Right lobe of liver (tissue), 6 donors: ENCODE data around the gene GNAI3. TPM values are rescaled to one million over a fixed set of nuclear protein-coding genes. Genes with fewer than 3 reads are reported as not detected.
"Not testable (repeated sequence)": the region's sequence is repeated elsewhere in the genome, so short reads cannot be mapped to it uniquely, and the experiment has no call there.

Experiments used
- ATAC-seq, 4 donors: fragments of 200-7000 bp; cut with Tn5 transposase; one replicate each; pipeline ENCODE4 v1.9.1; 2020; ENCODE audit warnings: mild to moderate bottlenecking in 4 of 4, moderate library complexity in 4 of 4
- DNase-seq, 3 donors: peaks; one replicate each; pipeline ENCODE4 v3.0.0-alpha.2; 2020
- H3K27ac ChIP-seq, 3 donors: fragments of 200-600 bp; one replicate each; pipeline ENCODE4 v1.8.0; 2022
- H3K27me3 ChIP-seq, 2 donors: fragments of 200-600 bp; one replicate each; pipeline ENCODE4 v1.8.0; 2022
- H3K36me3 ChIP-seq, 4 donors: fragments of 200-600 bp; sonication (generic) in 1 of 4; one replicate each; pipeline versions ENCODE4 v1.5.1 to v1.8.0; 2017 to 2022; ENCODE audit warnings: control low read depth in 1 of 4
- H3K4me1 ChIP-seq, 4 donors: fragments of 200-600 bp; sonication (generic) in 1 of 4; one replicate each; pipeline versions ENCODE4 v1.5.1 to v1.8.0; 2017 to 2022; ENCODE audit warnings: control low read depth in 1 of 4
- H3K4me3 ChIP-seq, 3 donors: fragments of 200-600 bp; one replicate each; pipeline ENCODE4 v1.8.0; 2022
- H3K9me3 ChIP-seq, 4 donors: fragments of 200-600 bp; sonication (generic) in 1 of 4; one replicate each; pipeline versions ENCODE4 v1.5.1 to v1.8.0; 2017 to 2022; ENCODE audit warnings: control low read depth in 1 of 4
- POLR2A ChIP-seq: fragments of 450-650 bp; IDR thresholded peaks from one replicate; pipeline ENCODE4 v1.6.1; 2017; ENCODE audit warnings: antibody characterized with exemption, mild to moderate bottlenecking
- WGBS: methylation state at CpG from one replicate; pipeline ENCODE4 v1.1.6; 2018; ENCODE audit warnings: low coverage, low lambda C conversion rate; ENCODE audit not compliant: insufficient coverage; ENCODE audit errors: missing lambda C conversion rate; 5-methylcytosine and 5-hydroxymethylcytosine counted together
- intact Hi-C, 2 donors: fragments of 100-400 bp; cut with DNase I; formaldehyde crosslinking; loops; one replicate each; pipeline versions ENCODE4 v1.11.2 to v1.14.1; 2022
- total RNA-seq, 6 experiments: library from RNA; depleted of rRNA in 2 of 6; stranded (reverse); fragments of >200 nt in 2 of 6; fragmentation: NEBNext Ultra II Directional in 3 of 6; extraction: Animal tissue kit (Norgen Biotek cat#: 25700) in 3 of 6; gene quantifications; one replicate each; pipeline versions ENCODE4 v1.1.0 to v1.2.4, GENCODE V29; 2016 to 2023
- TF ChIP-seq, protein P1 (sequence below), 4 donors: fragments of 200-600 bp in 3 of 4; fragments of 450-650 bp in 1 of 4; IDR thresholded peaks; one replicate each; pipeline versions ENCODE4 v1.5.1 to v1.8.0; 2016 to 2022; ENCODE audit warnings: antibody characterized with exemption in 4 of 4, mild to moderate bottlenecking in 2 of 4
- donor health status: DM: no; HTN: yes; CAD: no.
- donor health status: DM: no; HTN: no; CAD: no.
- donor health status: DM: no; HTN: no; CAD: no.
- donor health status: DM: no; HTN: yes; CAD: no.
- donor health status: DM: no; HTN: yes; CAD: no.

GNAI3 gene
- total RNA-seq, 6 experiments from 2014 or later: 2.5 to 4.3 (median 3.3) TPM

DNA sequence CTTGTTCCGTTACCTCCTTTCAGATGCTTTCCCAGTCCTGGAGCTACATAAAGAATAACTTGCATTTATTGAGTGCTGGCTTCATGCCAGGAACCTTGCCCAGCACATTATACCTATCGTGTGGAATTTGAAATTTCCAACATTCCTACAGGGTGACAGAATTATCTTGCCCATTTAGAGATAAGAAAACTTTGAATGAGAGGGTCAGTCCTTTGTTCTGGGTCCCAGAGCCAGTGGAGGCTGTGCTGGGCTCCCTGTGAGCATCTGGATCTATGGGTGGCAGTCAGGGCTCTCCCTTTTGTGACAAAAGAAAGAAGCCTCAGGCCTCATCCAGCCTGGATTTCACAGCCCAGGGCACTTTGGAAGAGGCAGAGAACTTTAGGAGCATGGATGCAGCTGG, 110.7 kb downstream of the GNAI3 start:
- Histone ChIP-seq H3K4me3 (no peak overlapping the region), H3K27ac (no peak overlapping the region), H3K4me1 (peaks cover 0 to 5% (median 0%) of the 10 kb centered on the region in 4 donors), H3K9me3 (no peaks in the 10 kb centered on the region), H3K36me3 (no peaks in the 10 kb centered on the region), H3K27me3 (no peaks in the 10 kb centered on the region)
- TF ChIP-seq POLR2A: no peak
- TF ChIP-seq, protein P1, sequence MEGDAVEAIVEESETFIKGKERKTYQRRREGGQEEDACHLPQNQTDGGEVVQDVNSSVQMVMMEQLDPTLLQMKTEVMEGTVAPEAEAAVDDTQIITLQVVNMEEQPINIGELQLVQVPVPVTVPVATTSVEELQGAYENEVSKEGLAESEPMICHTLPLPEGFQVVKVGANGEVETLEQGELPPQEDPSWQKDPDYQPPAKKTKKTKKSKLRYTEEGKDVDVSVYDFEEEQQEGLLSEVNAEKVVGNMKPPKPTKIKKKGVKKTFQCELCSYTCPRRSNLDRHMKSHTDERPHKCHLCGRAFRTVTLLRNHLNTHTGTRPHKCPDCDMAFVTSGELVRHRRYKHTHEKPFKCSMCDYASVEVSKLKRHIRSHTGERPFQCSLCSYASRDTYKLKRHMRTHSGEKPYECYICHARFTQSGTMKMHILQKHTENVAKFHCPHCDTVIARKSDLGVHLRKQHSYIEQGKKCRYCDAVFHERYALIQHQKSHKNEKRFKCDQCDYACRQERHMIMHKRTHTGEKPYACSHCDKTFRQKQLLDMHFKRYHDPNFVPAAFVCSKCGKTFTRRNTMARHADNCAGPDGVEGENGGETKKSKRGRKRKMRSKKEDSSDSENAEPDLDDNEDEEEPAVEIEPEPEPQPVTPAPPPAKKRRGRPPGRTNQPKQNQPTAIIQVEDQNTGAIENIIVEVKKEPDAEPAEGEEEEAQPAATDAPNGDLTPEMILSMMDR (IDR thresholded peaks at IDR 0.05): no peak
- no peak for ATAC-seq
- no peak for DNase-seq
- intact Hi-C loops: no loop called here
- 34% methylated on average over 2 of the region's 2 CpGs for WGBS

DNA sequence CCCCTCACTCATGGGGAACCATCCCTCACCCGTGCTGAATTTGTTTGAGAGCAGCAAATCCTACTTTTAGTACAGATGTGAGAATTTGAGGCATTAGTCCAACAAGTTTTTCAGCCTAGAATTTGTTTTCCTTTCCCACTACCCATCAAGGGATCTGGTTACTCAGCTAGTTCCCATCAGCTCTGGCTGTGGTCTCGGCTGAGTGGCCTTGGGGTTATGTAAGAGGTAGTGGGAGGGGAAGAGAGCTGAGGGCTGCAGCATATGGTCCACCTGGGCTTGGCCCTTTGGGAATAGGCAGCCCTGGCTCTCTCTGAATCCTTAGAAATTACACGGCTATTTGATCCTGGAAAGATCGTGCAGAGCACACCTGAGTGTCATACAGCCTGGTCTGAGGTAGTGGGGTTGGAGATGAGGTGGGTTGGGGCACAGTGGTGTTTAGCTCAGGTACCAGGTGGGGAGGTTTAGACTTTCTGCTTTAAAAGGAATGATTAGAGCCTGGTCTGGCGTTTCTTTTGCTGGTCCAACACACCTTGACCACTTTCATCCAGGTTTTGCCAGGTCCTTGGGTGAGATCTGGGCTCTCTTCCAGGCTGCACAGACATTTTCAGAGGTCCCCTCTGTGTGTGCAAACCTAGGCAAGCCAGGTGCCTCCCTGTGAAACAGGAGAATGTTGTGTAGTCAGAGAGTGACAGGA, 111.7 kb downstream of the GNAI3 start:
- H3K27ac ChIP-seq: no peak overlapping the region
- no peaks in the 10 kb centered on the region for H3K27me3 ChIP-seq
- H3K9me3 ChIP-seq: no peaks in the 10 kb centered on the region
- ATAC-seq: no peak
- intact Hi-C loops: no loop called here
- H3K36me3 ChIP-seq: no peaks in the 10 kb centered on the region
- H3K4me1 ChIP-seq: peaks cover 0 to 4% (median 0%) of the 10 kb centered on the region in 4 donors
- TF ChIP-seq, protein P1 (IDR thresholded peaks at IDR 0.05): no peak
- TF ChIP-seq POLR2A: no peak
- no peak overlapping the region for H3K4me3 ChIP-seq
- 78% methylated on average over 3 of the region's 5 CpGs for WGBS
- no peak for DNase-seq

DNA sequence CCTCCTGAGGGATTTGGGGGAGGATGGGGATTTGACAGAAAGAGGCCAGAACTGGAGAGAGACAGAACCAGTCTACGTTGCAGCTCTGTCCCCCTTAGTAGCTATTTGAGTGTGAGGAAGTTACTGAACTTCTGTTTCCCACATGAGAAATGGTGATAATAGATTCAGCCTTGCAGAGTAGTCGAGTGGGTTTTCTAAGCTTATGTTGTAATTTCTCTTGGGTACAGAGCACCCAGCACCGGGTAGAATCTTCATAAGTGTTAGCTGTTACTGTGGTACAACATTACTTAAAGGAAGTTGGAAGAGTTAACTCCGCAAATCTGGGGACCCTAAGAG, 112.2 kb downstream of the GNAI3 start:
- H3K27me3 ChIP-seq, H3K27ac ChIP-seq, H3K4me3 ChIP-seq, ATAC-seq, intact Hi-C loops, DNase-seq, H3K4me1 ChIP-seq, H3K9me3 ChIP-seq, H3K36me3 ChIP-seq: not testable (repeated sequence)
- 78% methylated on average over 2 of the region's 4 CpGs for WGBS

DNA sequence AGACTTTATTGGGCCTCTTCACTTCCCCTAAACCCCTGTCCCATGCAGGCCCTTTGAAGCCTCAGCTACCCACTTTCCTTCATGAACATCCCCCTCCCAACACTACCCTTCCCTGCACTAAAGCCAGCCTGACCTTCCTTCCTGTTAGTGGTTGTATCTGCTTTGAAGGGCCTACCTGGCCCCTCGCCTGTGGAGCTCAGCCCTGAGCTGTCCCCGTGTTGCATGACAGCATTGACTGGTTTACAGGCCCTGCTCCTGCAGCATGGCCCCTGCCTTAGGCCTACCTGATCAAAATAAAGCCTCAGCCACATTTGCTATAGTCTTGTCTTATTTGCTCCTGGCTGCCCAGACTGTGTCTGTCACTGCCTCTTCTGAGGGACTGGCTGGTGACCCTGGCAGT, 113.0 kb downstream of the GNAI3 start:
- H3K36me3 ChIP-seq: no peaks in the 10 kb centered on the region
- no peak for TF ChIP-seq POLR2A
- TF ChIP-seq, protein P1 (IDR thresholded peaks at IDR 0.05): no peak
- DNase-seq (no peak), ATAC-seq (no peak)
- WGBS: no CpG with 5 or more reads among the region's 2 CpGs
- no peak overlapping the region for H3K4me3 ChIP-seq
- no peaks in the 10 kb centered on the region for H3K27me3 ChIP-seq
- no peaks in the 10 kb centered on the region for H3K4me1 ChIP-seq
- no peak overlapping the region for H3K27ac ChIP-seq
- H3K9me3 ChIP-seq: no peaks in the 10 kb centered on the region
- intact Hi-C loops: no loop called here

DNA sequence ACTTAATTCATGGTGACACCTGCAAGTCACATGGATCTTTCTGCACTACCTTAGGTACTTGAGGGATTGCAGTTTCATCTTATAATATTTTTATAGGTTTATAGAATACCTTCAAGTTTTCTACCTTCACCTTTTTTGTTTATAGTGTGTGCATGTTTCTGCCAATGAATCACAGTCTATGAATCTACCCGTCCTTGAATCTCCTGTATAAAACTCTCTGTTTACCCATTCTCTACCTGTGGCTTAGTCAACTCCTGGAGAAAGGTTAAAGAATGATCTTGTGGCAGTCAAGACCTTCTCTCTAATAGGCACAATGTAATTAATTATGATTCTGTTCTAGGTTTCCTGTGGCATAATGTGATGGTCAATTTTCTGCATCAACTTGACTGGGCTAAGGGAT, 116.3 kb downstream of the GNAI3 start:
- intact Hi-C loops: no loop called here
- no peak for ATAC-seq
- WGBS: 69% methylated on average over 1 of the region's 1 CpG

More for the DNA sequence above, 116.3 kb downstream of the GNAI3 start:
- H3K27me3 ChIP-seq: no peaks in the 10 kb centered on the region
- H3K9me3 ChIP-seq: no peaks in the 10 kb centered on the region
- no peak overlapping the region for H3K4me3 ChIP-seq
- H3K36me3 ChIP-seq: no peaks in the 10 kb centered on the region
- H3K4me1 ChIP-seq: no peaks in the 10 kb centered on the region
- no peak overlapping the region for H3K27ac ChIP-seq
- no peak for DNase-seq
- TF ChIP-seq, protein P1 (IDR thresholded peaks at IDR 0.05): no peak
- TF ChIP-seq POLR2A: no peak
